Uterus (tissue), 4 donors: ENCODE data around the gene RHO. TPM values are rescaled to one million over a fixed set of nuclear protein-coding genes. Genes with fewer than 3 reads are reported as not detected.

Experiments used
- DNase-seq, 2 donors: peaks; one replicate each; pipeline ENCODE4 v3.0.0-alpha.2; 2019 to 2020
- H3K27ac ChIP-seq, 2 donors: fragments of 200-600 bp; sonication (generic); 1 replicate in 1 of 2; 2 replicates in 1 of 2; pipeline ENCODE4 v1.5.1; 2016 to 2018
- H3K27me3 ChIP-seq, 2 donors: fragments of 200-600 bp; sonication (generic); one replicate each; pipeline ENCODE4 v1.5.1; 2018 to 2019; ENCODE audit warnings: control low read depth in 1 of 2
- H3K36me3 ChIP-seq, 2 donors: fragments of 200-600 bp; sonication (generic); one replicate each; pipeline ENCODE4 v1.5.1; 2019; ENCODE audit warnings: control low read depth in 1 of 2
- H3K4me1 ChIP-seq, 2 donors: fragments of 200-600 bp; sonication (generic); one replicate each; pipeline ENCODE4 v1.5.1; 2018 to 2019; ENCODE audit warnings: control low read depth in 1 of 2
- H3K4me3 ChIP-seq, 2 donors: fragments of 200-600 bp; sonication (generic); 1 replicate in 1 of 2; 2 replicates in 1 of 2; pipeline ENCODE4 v1.5.1; 2018 to 2019; ENCODE audit warnings: mild to moderate bottlenecking in 1 of 2
- H3K9me3 ChIP-seq, 2 donors: fragments of 200-600 bp; sonication (generic); one replicate each; pipeline ENCODE4 v1.5.1; 2019; ENCODE audit warnings: control low read depth in 1 of 2
- CTCF ChIP-seq, 4 experiments: fragments of 200-600 bp in 2 of 4; fragments of 450-650 bp in 2 of 4; sonication (generic) in 2 of 4; IDR thresholded peaks; one replicate each; pipeline ENCODE4 v1.5.1; 2016 to 2019; ENCODE audit warnings: antibody characterized with exemption in 4 of 4, mild to moderate bottlenecking in 2 of 4, moderate library complexity in 1 of 4
- POLR2A ChIP-seq, 2 donors: fragments of 450-650 bp; IDR thresholded peaks; one replicate each; pipeline ENCODE4 v1.6.1; 2016; ENCODE audit warnings: antibody characterized with exemption in 2 of 2, mild to moderate bottlenecking in 1 of 2, moderate library complexity in 1 of 2
- intact Hi-C: fragments of 100-400 bp; cut with DNase I; formaldehyde crosslinking; loops from one replicate; pipeline ENCODE4 v1.15.1; 2023; ENCODE audit warnings: low total_unique reads
- total RNA-seq, 4 donors: library from RNA; depleted of rRNA in 3 of 4; stranded (reverse); fragments of >200 nt in 3 of 4; gene quantifications; one replicate each; pipeline versions ENCODE4 v1.1.0 to v1.2.4, GENCODE V29; 2014 to 2023
- donor health status: DM: yes; HTN: yes; CAD: no.

RHO gene
- total RNA-seq, 4 donors from 2014 or later: 0.34 TPM; not detected in 3

GRCh38 chr3:129529436-129530210 lies 1.2 kb downstream of the RHO start:
- intact Hi-C loops: no loop called here
- no peaks in the 10 kb centered on the region for H3K36me3 ChIP-seq
- H3K4me1 ChIP-seq: no peaks in the 10 kb centered on the region
- H3K27ac ChIP-seq: no peak overlapping the region
- H3K9me3 ChIP-seq: no peaks in the 10 kb centered on the region
- no peak for TF ChIP-seq CTCF (IDR thresholded peaks at IDR 0.05)
- no peak for TF ChIP-seq POLR2A (IDR thresholded peaks at IDR 0.05)
- H3K4me3 ChIP-seq: no peak overlapping the region
- no peak for DNase-seq
- H3K27me3 ChIP-seq: no peaks in the 10 kb centered on the region

GRCh38 chr3:129530251-129530791 lies 1.9 kb downstream of the RHO start:
- H3K36me3 ChIP-seq: no peaks in the 10 kb centered on the region
- DNase-seq: no peak
- no peak overlapping the region for H3K4me3 ChIP-seq
- no peaks in the 10 kb centered on the region for H3K27me3 ChIP-seq
- no peaks in the 10 kb centered on the region for H3K9me3 ChIP-seq
- TF ChIP-seq CTCF (IDR thresholded peaks at IDR 0.05) (no peak), POLR2A (IDR thresholded peaks at IDR 0.05) (no peak)
- intact Hi-C loops: no loop called here
- H3K27ac ChIP-seq: no peak overlapping the region
- H3K4me1 ChIP-seq: no peaks in the 10 kb centered on the region

GRCh38 chr3:129530821-129531220 lies 2.4 kb downstream of the RHO start:
- DNase-seq: no peak
- Histone ChIP-seq H3K4me1 (no peaks in the 10 kb centered on the region), H3K27ac (no peak overlapping the region), H3K27me3 (no peaks in the 10 kb centered on the region), H3K9me3 (no peaks in the 10 kb centered on the region), H3K36me3 (no peaks in the 10 kb centered on the region), H3K4me3 (no peak overlapping the region)
- no peak for TF ChIP-seq CTCF (IDR thresholded peaks at IDR 0.05)
- no peak for TF ChIP-seq POLR2A (IDR thresholded peaks at IDR 0.05)
- intact Hi-C loops: no loop called here

- TF ChIP-seq POLR2A (IDR thresholded peaks at IDR 0.05) (no peak), CTCF (IDR thresholded peaks at IDR 0.05) (no peak)
- no peaks in the 10 kb centered on the region for H3K27me3 ChIP-seq
- H3K36me3 ChIP-seq: no peaks in the 10 kb centered on the region
- H3K9me3 ChIP-seq: no peaks in the 10 kb centered on the region
- no peak for DNase-seq
- H3K4me1 ChIP-seq: no peaks in the 10 kb centered on the region
- no peak overlapping the region for H3K4me3 ChIP-seq
- no peak overlapping the region for H3K27ac ChIP-seq
- intact Hi-C loops: no loop called here
Observed at GRCh38 chr3:129531699-129532098, 3.3 kb downstream of the RHO start.

- DNase-seq: no peak
- Histone ChIP-seq H3K27ac (no peak overlapping the region), H3K4me1 (no peaks in the 10 kb centered on the region), H3K36me3 (no peaks in the 10 kb centered on the region), H3K9me3 (no peaks in the 10 kb centered on the region), H3K4me3 (no peak overlapping the region), H3K27me3 (no peaks in the 10 kb centered on the region)
- no peak for TF ChIP-seq POLR2A (IDR thresholded peaks at IDR 0.05)
- no peak for TF ChIP-seq CTCF (IDR thresholded peaks at IDR 0.05)
- intact Hi-C loops: no loop called here
Observed at GRCh38 chr3:129532261-129532660, 3.8 kb downstream of the RHO start.
